ENCODE measurements around the gene GPR137C.

The GPR137C gene, protein sequence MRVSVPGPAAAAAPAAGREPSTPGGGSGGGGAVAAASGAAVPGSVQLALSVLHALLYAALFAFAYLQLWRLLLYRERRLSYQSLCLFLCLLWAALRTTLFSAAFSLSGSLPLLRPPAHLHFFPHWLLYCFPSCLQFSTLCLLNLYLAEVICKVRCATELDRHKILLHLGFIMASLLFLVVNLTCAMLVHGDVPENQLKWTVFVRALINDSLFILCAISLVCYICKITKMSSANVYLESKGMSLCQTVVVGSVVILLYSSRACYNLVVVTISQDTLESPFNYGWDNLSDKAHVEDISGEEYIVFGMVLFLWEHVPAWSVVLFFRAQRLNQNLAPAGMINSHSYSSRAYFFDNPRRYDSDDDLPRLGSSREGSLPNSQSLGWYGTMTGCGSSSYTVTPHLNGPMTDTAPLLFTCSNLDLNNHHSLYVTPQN

DNA sequence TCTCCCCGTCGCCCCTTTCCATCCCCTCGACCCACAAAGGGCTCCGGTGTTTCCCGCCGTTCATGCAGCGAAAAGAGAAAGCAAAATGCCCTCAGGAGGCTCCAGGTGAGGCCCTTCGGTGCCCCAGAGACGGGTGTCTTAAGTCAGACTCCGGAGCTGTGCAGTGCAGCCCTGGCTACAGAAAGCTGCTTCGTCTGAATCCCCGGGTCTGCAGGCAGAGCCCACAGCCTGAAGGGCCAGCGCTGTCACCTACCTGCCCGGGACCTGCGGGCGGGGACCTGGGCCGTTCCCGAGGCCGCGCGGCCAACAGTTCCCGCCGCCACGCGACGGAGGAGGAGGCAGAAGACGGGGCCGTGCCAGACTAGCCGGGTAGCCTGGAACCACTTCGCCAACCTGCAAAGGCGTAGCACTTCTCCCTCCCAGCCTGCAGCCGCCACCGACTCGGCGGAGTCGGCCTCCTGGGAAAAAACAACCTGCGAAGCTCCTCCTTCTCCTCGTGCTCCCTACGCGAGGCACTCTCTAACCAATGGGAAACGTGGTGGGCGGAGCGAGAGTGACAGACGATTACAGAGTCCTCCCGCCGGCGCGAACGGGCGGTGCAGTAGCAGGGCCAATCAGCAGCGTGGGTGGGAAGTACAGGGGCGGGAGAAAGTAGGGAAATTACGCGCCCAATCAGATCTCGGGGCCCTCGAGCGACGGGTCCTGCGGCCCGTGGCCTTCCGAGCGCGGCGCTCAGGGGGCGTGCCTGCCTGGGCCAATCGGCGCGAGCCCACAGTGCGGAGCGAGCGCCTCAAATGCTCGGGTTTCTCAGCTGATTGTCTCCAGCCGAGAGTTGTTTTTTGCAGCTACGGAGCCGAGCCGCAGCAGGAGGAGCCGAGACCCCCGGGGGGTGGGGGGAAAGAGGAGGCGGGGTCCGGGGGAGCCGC is at the start of gene GPR137C, which contains the start of gene TXNDC16:
Gene GPR137C (plus strand): TSS at position 774 of the 926 bp plus-strand sequence. CDS start 312 bp downstream, outside the sequence.
Gene TXNDC16 (minus strand): TSS at position 443 of the 926 bp plus-strand sequence. CDS start 8,948 bp downstream, outside the sequence.
- peak; percentile 99 to 100 (median 99) for DNase-seq (ENCODE audit: low read depth in 2 of 3, low spot score in 1 of 3)

DNA sequence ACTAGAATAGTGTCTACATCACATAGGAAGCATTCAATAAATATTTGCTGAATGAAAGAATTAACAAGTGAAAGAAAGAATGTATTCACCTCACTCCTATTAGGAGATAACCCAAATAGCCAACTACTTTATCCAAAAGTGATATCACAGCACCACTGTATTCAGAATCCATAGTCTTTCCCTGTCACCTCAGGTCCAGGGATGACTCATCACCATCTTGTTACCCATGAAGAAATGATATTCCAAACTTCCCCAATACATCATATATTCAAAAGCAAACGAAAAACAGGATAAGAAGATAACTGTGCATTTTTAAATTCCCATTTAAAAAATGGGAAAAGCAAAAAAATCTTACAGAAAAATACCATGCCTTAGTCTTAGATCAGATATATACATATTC is 39.4 kb upstream of the GPR137C start:
- DNase-seq (ENCODE audit: low read depth in 2 of 3, low spot score in 1 of 3): no peak

DNA sequence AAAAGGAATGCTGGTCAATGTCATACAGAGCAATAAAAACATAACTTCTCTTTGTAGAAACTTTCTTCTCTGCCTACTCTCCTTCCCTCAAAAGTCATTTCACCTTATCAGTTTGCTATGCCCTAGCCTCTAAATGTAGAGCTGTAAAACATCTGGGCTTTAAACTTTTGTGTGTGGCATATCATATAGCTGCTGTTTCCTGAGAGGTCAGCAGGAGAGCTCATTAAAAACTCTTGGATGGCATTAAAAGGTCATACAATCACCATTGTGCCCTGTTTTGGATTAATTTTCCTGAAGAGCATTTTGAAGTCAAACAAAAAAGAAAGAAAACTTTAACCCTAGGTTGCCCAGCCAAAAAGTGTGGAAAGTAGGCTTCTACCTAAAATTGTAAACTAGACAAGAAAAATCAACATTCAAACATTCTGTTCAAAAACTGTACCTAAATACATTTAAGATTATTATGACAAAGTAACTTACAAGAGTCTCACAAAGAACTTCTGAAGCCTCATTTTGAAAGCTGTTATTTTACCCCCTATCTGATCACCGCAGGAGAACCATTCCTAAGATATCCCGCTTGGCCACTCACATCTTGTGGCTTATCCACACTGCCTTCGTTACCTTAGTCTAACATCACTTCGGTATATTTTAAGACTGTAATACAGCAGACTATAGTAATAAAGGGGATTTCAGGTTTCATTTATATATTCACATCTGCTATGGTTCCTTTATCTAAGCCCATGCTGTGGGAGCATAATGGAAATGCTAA is 38.4 kb upstream of the GPR137C start:
- no peak for DNase-seq (ENCODE audit: low read depth in 2 of 3, low spot score in 1 of 3)

DNA sequence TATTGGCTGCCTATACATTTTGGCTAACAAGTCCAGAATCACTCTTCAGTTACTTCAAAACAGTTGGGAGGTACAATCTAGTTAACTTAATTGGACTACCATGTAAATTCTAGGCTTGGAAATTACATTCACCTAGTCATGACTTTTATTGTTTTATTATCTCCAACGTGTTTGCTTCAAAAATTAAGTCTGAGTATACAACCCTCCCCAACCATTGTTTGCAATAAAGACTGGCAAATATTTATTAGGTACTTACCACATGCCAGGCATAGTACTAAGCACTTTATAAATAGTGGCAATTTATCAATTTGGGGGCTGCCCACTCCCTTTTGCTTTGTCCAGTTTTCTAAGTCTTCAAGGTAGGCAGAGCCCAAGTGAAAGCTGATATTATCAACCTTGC is 30.6 kb upstream of the GPR137C start:
- no peak for DNase-seq (ENCODE audit: low read depth in 2 of 3, low spot score in 1 of 3)

DNA sequence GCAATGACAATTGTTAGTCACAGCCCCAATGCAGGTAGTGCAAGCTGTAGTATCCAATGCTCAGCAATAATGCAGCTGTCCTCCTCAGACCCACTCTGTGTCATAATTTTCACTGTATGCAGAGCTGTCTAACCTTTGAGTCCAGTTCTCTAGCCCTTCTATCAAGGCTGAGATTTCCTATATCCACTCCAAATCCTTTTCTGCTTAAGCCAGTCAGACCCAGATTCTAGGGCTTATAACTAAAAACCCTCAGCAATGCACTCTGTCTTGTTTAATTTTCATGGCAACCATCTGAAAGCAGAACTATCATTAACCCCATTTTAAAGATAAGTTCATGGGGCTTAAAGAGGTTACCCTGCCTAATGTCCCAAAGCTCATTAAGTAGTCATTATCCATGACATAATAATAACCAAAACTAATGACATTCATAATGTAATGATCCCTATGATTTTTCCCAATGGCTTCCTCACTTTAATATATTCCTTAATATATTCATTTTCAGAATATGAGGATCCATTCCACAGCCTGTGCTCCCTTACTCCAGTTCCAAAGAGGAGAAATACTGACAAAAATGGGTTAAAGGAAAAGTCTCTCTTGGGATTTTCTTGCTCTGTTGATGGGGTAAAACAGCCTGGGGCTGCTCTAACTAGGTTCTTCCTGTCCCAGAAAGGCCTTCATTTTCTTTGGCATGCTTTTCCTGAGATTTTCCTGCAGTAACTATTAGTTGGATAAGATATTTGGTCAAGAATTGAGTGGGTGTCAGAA is 29.9 kb upstream of the GPR137C start:
- DNase-seq (ENCODE audit: low read depth in 2 of 3, low spot score in 1 of 3): no peak

DNA sequence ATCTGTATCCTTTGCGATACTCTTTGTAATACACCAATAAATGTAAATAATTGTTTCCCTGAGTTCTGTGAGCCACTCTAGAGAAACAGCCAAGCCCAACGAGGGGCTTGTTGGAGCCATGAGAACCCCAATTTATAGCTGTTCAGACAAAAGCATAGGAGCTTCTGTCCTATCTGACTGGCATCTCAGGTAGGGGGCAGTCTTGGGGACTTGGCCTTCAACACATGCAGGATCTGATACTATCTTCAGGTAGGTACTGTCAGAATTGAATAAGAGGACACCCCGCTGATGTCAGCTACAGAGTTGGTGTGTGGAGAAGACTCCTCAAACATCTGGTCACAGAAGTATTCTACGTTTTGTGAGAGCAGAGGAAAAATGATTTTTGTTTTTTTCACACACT is 25.6 kb upstream of the GPR137C start:
- DNase-seq (ENCODE audit: low read depth in 2 of 3, low spot score in 1 of 3): no peak

DNA sequence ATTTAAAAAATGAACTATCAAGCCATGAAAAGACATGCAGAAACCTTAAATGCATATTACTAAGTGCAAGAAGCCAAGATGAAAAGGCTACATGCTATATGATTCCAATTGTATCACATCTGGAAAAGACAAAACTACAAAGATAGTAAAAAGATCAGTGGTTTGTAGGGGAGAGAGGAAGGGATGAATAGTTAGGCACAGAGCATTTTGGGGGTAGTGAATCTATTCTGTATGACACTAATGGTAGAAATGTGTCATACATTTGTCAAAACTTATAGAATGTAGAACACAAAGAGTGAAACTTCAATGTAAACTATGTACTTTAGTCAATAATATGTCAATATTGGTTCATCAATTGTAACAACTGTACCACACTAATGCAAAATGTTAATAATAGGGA is 21.2 kb upstream of the GPR137C start:
- DNase-seq (ENCODE audit: low read depth in 2 of 3, low spot score in 1 of 3): no peak

DNA sequence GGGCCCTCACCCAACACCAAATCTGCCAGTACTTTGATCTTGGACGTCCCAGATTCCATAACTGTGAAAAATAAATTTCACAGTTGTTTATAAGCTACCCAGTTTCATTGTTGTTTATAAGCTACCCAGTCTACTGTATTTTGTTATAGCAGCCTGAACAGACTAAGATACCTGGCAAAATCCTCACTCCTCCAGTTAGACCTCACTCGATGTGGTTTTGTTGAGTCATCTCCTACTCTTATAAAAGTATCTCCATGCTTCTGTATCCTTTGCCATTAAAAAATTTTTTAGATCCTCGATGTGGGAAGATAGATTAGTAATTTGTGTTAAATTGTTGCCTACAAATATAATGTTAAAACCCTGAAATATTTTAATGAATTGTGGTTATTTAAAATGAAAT is 16.4 kb upstream of the GPR137C start:
- no peak for DNase-seq (ENCODE audit: low read depth in 2 of 3, low spot score in 1 of 3)

DNA sequence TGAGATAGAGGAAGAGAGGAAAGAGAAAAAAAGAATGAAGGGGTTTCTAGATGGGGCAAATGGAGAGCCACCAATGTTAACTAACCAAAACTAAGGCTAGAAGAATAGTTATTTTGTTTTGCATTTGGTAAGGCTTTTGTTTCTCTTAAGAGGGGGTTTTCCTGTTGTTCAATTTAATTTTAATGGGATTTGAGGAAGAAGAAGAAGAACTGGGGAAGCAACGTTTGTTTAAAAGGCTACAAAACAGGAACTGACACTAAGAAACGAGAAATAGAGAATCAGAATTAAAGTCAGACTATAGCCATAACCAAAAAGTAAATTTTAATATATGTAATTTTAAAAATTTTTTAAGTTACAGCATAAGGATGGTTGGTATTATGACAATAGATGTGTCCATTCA is 14.0 kb upstream of the GPR137C start:
- no peak for DNase-seq (ENCODE audit: low read depth in 2 of 3, low spot score in 1 of 3)

DNA sequence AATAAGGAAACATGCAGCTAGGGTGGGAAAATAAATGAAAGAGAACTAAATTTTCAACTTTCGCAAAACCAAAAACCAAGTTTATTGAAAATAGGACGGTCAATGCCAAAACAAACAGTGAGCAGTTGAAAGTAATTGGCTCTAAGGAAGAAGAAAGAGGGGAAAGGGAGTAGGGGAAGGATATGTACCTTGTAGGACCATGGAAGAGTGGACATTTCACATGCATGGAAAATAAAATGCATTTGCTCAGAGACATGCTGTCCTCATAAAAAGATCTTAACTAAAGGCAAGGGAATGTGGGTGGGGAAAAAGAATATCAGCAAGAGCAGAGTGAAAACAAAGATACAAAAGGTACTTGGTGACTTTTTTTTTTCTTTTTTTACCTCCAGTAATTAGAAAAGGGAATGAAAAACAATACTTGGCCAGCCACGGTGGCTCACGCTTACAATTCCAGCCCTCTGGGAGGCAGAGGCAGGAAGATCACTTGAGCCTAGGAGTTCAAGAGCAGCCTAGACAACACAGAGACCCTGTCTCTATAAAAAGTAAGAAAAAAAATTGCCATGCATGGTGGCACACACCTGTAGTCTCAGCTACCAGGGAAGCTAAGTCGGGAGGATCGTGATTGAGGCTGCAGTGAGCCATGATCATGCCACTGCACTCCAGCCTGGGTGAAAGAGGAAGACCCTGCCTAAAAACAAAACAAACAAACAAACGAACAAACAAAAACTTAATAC is 6.9 kb upstream of the GPR137C start:
- DNase-seq (ENCODE audit: low read depth in 2 of 3, low spot score in 1 of 3): no peak

DNA sequence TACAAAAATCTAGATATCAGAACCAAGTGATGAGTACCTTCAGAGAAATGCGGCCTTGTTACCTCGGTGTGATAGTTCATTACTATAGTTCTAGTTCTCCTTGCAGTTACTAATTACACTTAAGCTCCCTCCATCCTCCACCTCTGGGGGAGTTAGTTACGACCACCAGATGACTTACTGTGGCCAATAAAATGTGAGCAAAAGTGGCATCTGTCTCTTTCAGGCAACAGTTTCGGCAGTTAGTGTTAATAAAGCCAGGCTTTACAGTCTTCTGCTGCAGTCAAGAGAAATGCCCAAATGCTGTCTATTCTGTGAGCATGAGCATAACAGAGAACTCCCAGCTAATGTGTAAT is 6.3 kb upstream of the GPR137C start:
- DNase-seq (ENCODE audit: low read depth in 2 of 3, low spot score in 1 of 3): no peak

DNA sequence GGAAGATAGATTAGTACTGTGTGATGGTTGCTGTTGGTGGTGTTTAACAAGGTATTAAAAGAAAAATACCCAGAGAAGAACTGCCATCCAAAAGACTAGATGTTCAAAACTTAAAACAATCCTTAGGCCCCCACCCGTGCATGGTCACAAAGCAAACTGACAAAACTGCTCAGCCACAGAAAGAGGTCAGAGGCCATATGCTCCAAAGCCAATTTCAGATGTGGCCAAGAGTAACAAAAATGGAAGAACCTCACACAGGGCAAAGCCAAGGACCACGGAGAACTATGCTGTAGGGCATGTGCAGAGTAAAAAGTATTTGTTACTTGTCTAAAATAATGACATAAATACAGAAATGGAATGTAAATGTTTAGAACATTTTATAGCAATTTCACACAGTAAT is 5.6 kb upstream of the GPR137C start:
- no peak for DNase-seq (ENCODE audit: low read depth in 2 of 3, low spot score in 1 of 3)

DNA sequence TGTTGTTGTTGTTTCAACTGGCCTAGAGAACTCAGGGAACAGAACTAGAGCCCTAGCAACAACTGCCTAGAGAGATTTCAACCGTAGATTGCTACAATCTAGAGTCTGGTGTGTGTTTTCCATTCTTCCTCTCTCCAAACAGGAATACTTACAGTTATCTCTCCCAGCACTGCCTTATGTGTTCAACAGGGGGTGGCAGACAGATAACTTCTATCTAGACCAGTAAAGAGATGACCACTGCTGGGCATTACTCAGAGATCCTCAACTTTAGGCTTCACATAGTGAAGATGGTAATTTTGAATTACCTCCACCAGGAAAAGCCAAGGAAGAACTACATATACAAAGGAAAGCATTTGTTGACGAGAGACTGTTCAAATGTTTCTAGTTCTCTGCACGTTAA is 5.1 kb upstream of the GPR137C start:
- DNase-seq (ENCODE audit: low read depth in 2 of 3, low spot score in 1 of 3): no peak

DNA sequence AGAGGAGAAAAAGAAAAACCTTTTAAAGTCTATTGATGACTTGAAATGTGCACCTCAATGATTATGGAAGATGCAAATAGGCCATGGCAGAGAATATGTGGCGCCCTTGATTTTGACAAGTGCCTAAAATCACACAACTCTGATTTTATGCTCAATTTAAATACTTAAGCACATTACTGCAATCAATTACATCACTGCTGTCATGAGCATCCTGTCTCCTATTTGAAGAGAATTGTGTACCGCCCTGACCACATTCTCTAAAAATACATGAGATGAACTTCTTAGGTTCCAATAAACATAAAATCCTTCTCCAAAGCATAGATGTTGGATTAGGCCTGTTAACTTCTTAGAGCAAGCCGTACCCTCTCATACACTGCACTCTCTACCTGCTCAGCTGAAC is 2.0 kb upstream of the GPR137C start:
- DNase-seq (ENCODE audit: low read depth in 2 of 3, low spot score in 1 of 3): no peak

DNA sequence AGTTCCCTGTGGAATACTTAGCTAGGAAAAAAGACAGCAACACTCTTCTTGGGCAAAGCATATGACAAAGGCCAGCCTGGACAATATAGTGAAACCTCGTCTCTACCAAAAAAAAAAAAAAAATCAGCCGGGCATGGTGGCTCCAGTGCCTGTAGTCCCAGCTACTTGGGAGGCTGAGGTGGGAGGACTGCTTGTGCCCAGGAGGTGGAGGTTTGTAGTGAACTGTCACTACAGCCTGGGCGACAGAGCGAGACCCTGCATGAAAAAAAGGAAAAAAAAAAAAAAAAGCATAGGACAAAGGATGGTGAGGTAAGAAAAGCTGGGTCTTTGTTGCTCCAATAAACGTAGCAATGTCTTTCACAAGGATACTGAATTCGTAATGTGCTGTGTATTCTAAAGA is 1.4 kb upstream of the GPR137C start:
- DNase-seq (ENCODE audit: low read depth in 2 of 3, low spot score in 1 of 3): no peak

DNA sequence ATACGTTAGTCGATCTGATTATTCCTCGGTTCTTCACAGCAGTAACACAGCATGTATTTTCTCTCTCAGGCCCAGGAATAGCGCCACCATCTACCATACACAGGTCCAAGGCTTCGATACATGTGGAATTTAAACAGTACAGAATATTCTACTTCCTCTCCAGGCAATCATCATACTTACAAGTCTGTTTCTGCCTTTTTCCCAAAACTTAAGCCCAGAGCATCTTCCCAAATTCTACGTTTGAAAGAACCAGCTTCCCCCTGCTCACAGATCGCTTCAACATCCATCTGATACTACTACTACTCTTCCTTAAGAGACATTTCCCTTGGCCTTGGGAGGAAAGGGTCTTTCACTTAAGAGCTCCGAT is 957 bp upstream of the GPR137C start:
- no peak for DNase-seq (ENCODE audit: low read depth in 2 of 3, low spot score in 1 of 3)

DNA sequence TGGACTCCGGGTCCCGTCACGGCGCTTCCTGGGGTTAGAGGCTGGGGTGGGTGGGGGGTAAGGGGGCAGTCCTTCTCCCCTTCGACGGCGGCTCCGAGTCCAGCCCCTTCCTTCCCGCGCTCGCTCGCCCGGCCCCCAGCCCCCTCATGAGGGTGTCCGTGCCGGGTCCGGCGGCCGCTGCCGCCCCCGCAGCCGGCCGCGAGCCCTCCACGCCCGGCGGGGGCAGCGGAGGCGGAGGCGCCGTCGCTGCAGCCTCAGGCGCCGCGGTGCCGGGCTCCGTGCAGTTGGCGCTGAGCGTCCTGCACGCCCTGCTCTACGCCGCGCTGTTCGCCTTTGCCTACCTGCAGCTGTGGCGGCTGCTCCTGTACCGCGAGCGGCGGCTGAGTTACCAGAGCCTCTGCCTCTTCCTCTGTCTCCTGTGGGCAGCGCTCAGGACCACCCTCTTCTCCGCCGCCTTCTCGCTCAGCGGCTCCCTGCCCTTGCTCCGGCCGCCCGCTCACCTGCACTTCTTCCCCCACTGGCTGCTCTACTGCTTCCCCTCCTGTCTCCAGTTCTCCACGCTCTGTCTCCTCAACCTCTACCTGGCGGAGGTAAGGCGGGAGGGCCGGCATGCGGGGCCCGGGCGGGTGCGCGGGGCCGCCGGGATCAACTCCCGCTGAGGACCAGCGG is 500 bp downstream of the GPR137C start:
- DNase-seq (ENCODE audit: low read depth in 2 of 3, low spot score in 1 of 3): peak in 1 of 3 donors; percentile 21

DNA sequence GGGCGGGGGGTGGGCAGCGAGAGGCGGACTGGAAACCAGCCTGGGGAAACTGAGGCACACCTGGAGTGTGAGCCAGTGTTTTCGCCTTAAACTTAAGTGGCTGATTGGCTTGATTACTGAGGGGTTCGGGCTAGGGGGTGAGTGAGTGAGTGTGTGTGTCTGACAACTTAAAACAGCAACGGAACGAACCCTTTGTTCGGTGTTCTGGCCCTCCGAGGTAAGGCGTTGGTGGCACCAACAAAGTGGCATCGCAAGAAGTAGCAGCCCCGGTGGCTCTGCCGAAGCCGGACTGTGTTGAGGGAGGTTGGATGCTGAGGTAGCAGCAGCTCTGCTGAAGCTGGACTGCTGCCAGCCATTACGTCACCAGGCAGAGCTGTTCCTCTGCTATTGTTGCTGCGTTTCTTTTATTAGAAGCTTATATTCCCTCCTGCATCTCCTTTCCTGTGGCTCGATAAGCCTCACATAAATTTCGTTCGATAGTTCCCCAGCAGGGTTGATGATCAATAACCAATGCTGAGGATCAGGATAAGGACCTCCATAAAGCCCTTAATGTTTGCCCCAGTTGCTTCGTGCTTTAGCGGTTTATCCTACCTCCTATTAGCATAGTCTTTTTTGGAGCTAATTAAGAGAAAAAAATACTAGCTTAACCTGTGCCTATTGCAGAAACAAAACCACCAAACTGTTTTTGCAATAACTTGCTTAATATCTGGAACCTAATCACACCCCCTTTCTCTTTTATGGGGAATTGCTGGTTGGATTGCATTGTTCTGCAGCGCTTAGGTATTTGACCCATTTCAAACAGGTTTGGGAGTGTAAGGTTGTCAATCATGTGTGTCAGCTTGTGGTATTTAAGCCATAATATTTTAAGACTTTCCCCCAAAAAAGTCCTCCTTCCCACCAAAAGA is 1.3 kb downstream of the GPR137C start:
- DNase-seq (ENCODE audit: low read depth in 2 of 3, low spot score in 1 of 3): peak; percentile 65 to 71 (median 67)

Data from stimulated activated CD4-positive, alpha-beta T cell treated with anti-CD3 and anti-CD28 coated beads, Interleukin-12 subunit alpha, Interleukin-12 subunit beta, amount 100 ng/mL, for 48 hours (primary cell).